ENCODE results near the gene ZNF487. TPM values are rescaled to one million over a fixed set of nuclear protein-coding genes. Genes with fewer than 3 reads are reported as not detected.

ZNF487 gene
- total and polyA plus RNA-seq, 2 of the 13 experiments (the other 11 are each of a cell fraction or from before 2014, with no cell fraction given): 7.4 to 8.8 TPM

GRCh38 chr10:43407576-43408330 lies 29.2 kb upstream of the ZNF487 start (continued):
- TF ChIP-seq HMGXB3 (CRISPR knock-in tag; IDR thresholded peaks at IDR 0.05; ENCODE audit: borderline replicate concordance) (peak; percentile 75), E2F2 (CRISPR knock-in tag; IDR thresholded peaks at IDR 0.05; ENCODE audit: borderline replicate concordance) (peak; percentile 26; the same call in 1 of the 2 replicates), MZF1 (CRISPR knock-in tag; IDR thresholded peaks at IDR 0.05; ENCODE audit: borderline replicate concordance) (no peak), ZIK1 (CRISPR knock-in tag; IDR thresholded peaks at IDR 0.05; ENCODE audit: borderline replicate concordance, low read depth) (no peak), GATA4 (IDR thresholded peaks at IDR 0.05; ENCODE audit: borderline replicate concordance, low read depth) (no peak), ZNF597 (CRISPR knock-in tag; IDR thresholded peaks at IDR 0.05) (no peak), MLLT10 (CRISPR knock-in tag; IDR thresholded peaks at IDR 0.05) (no peak), BRF2 (CRISPR knock-in tag; IDR thresholded peaks at IDR 0.05) (no peak), ZNF546 (CRISPR knock-in tag; conservative IDR thresholded peaks at IDR 0.05) (no peak), ZNF720 (CRISPR knock-in tag; IDR thresholded peaks at IDR 0.05) (no peak), ZNF264 (CRISPR knock-in tag; IDR thresholded peaks at IDR 0.05) (0 out of 2 replicates have a peak, but pooled peaks have one; percentile 13), ETV5 (CRISPR knock-in tag; IDR thresholded peaks at IDR 0.05; ENCODE audit: borderline replicate concordance) (no peak; the same call in 1 of the 2 replicates), SOX5 (CRISPR knock-in tag; IDR thresholded peaks at IDR 0.05; ENCODE audit: borderline replicate concordance) (peak; percentile 65; the same call in 1 of the 2 replicates), ZNF383 (CRISPR knock-in tag; IDR thresholded peaks at IDR 0.05; ENCODE audit: borderline replicate concordance) (no peak), MTF2 (CRISPR knock-in tag; IDR thresholded peaks at IDR 0.05; ENCODE audit: borderline replicate concordance) (no peak), ZNF20 (CRISPR knock-in tag; IDR thresholded peaks at IDR 0.05) (no peak), SMARCC2 (IDR thresholded peaks at IDR 0.05) (no peak), JUN (CRISPR knock-in tag; IDR thresholded peaks at IDR 0.05) (no peak), POGZ (CRISPR knock-in tag; IDR thresholded peaks at IDR 0.05) (no peak), ZBTB14 (CRISPR knock-in tag; IDR thresholded peaks at IDR 0.05) (peak; percentile 54), ISL2 (CRISPR knock-in tag; IDR thresholded peaks at IDR 0.05) (0 out of 2 replicates have a peak, but pooled peaks have one; percentile 15)

All from HepG2 (cell line).